PC-9 (cell line): ENCODE results near the gene INO80C.

Experiments used
- EZH2 ChIP-seq: fragments of 200-600 bp; sonication (generic); IDR thresholded peaks from 2 replicates; pipeline ENCODE4 v1.8.0; 2017; ENCODE audit warnings: antibody characterized with exemption, low read depth
- TF ChIP-seq, protein P1 (sequence below): fragments of 200-600 bp; sonication (generic); conservative IDR thresholded peaks from 2 replicates; pipeline ENCODE4 v1.6.1; 2017; ENCODE audit warnings: mixed run types, antibody characterized with exemption, mild to moderate bottlenecking, moderate library complexity

- TF ChIP-seq, protein P1, sequence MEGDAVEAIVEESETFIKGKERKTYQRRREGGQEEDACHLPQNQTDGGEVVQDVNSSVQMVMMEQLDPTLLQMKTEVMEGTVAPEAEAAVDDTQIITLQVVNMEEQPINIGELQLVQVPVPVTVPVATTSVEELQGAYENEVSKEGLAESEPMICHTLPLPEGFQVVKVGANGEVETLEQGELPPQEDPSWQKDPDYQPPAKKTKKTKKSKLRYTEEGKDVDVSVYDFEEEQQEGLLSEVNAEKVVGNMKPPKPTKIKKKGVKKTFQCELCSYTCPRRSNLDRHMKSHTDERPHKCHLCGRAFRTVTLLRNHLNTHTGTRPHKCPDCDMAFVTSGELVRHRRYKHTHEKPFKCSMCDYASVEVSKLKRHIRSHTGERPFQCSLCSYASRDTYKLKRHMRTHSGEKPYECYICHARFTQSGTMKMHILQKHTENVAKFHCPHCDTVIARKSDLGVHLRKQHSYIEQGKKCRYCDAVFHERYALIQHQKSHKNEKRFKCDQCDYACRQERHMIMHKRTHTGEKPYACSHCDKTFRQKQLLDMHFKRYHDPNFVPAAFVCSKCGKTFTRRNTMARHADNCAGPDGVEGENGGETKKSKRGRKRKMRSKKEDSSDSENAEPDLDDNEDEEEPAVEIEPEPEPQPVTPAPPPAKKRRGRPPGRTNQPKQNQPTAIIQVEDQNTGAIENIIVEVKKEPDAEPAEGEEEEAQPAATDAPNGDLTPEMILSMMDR, result no peak
- TF ChIP-seq EZH2, result no peak
These were observed 11.1 kb upstream of the INO80C start for GRCh38 chr18:35508746-35509338.
